ENCODE measurements around the gene SEPTIN12.

- TF ChIP-seq USF2 (CRISPR knock-in tag; IDR thresholded peaks at IDR 0.05) (no peak), ZNF138 (CRISPR knock-in tag; conservative IDR thresholded peaks at IDR 0.05) (no peak), CTCF (IDR thresholded peaks at IDR 0.05) (no peak), ATF3 (CRISPR knock-in tag; conservative IDR thresholded peaks at IDR 0.05) (no peak), ATF2 (CRISPR knock-in tag; IDR thresholded peaks at IDR 0.05; ENCODE audit: borderline replicate concordance, low read depth) (no peak), FOXP4 (CRISPR knock-in tag; IDR thresholded peaks at IDR 0.05) (no peak), GABPB1 (CRISPR knock-in tag; IDR thresholded peaks at IDR 0.05) (no peak), JUN (CRISPR knock-in tag; IDR thresholded peaks at IDR 0.05) (no peak), MAX (CRISPR knock-in tag; IDR thresholded peaks at IDR 0.05) (no peak), SP1 (CRISPR knock-in tag; conservative IDR thresholded peaks at IDR 0.05) (no peak), USF1 (CRISPR knock-in tag; IDR thresholded peaks at IDR 0.05) (no peak), PRDM15 (CRISPR knock-in tag; IDR thresholded peaks at IDR 0.05) (no peak)
Measured at GRCh38 chr16:4806280-4806679, 18.1 kb upstream of the SEPTIN12 start.
